Kidney epithelial cell (primary cell): Measurements from ENCODE around the gene ACAD11. TPM values are rescaled to one million over a fixed set of nuclear protein-coding genes. Genes with fewer than 3 reads are reported as not detected.

Experiments used
- DNase-seq: peaks from one replicate; pipeline ENCODE4 v3.0.0-alpha.2; 2010; ENCODE audit warnings: low read depth
- H3K27me3 ChIP-seq: 2 replicates; pipeline ENCODE4 v1.6.0; 2011; ENCODE audit warnings: low read length; ENCODE audit not compliant: control insufficient read depth, insufficient read depth
- H3K36me3 ChIP-seq: 2 replicates; pipeline ENCODE4 v1.5.1; 2011; ENCODE audit warnings: low read length; ENCODE audit not compliant: control insufficient read depth, insufficient read depth
- H3K4me3 ChIP-seq: 2 replicates; pipeline ENCODE4 v1.5.1; 2011; ENCODE audit warnings: low read depth, mild to moderate bottlenecking, control low read depth, low read length
- CTCF ChIP-seq: IDR thresholded peaks from 2 replicates; pipeline ENCODE4 v1.5.1; 2011; ENCODE audit warnings: mild to moderate bottlenecking, moderate library complexity, low read length, control low read depth, inconsistent platforms; ENCODE audit not compliant: insufficient read depth, poor library complexity, severe bottlenecking
- total RNA-seq: library from RNA; depleted of rRNA; stranded (reverse); fragments of >200 nt; gene quantifications from 2 replicates; pipeline ENCODE4 v1.2.3, GENCODE V29; 2015

The ACAD11 gene
- total RNA-seq, 1 donor from 2014 or later: 24.7 TPM

- Histone ChIP-seq H3K4me3 (no peak overlapping the region), H3K36me3 (no peaks in the 10 kb centered on the region), H3K27me3 (no peaks in the 10 kb centered on the region)
- no peak for DNase-seq
- TF ChIP-seq CTCF: no peak
These were observed 72.2 kb downstream of the ACAD11 start for GRCh38 chr3:132587401-132587800.

- Histone ChIP-seq H3K4me3 (no peak overlapping the region), H3K36me3 (no peaks in the 10 kb centered on the region), H3K27me3 (no peaks in the 10 kb centered on the region)
- TF ChIP-seq CTCF: no peak
- DNase-seq: no peak
These were observed 85.8 kb downstream of the ACAD11 start for GRCh38 chr3:132573797-132574211.

GRCh38 chr3:132570016-132570415, 89.6 kb downstream of the ACAD11 start:
- Histone ChIP-seq H3K36me3 (no peaks in the 10 kb centered on the region), H3K27me3 (no peaks in the 10 kb centered on the region), H3K4me3 (no peak overlapping the region)
- TF ChIP-seq CTCF: no peak
- no peak for DNase-seq

GRCh38 chr3:132569580-132569979, 90.0 kb downstream of the ACAD11 start:
- no peaks in the 10 kb centered on the region for H3K27me3 ChIP-seq
- DNase-seq: no peak
- H3K4me3 ChIP-seq: no peak overlapping the region
- TF ChIP-seq CTCF: no peak
- H3K36me3 ChIP-seq: no peaks in the 10 kb centered on the region

- DNase-seq: no peak
- TF ChIP-seq CTCF: no peak
These were observed 90.5 kb downstream of the ACAD11 start for GRCh38 chr3:132569153-132569552.

GRCh38 chr3:132568422-132568821, 91.2 kb downstream of the ACAD11 start:
- Histone ChIP-seq H3K4me3 (no peak overlapping the region), H3K36me3 (no peaks in the 10 kb centered on the region), H3K27me3 (no peaks in the 10 kb centered on the region)
- no peak for TF ChIP-seq CTCF
- no peak for DNase-seq

More at GRCh38 chr3:132569153-132569552, 90.5 kb downstream of the ACAD11 start:
- Histone ChIP-seq H3K36me3 (no peaks in the 10 kb centered on the region), H3K27me3 (no peaks in the 10 kb centered on the region), H3K4me3 (no peak overlapping the region)
